ENCODE measurements around the gene OR10A4. TPM values are rescaled to one million over a fixed set of nuclear protein-coding genes. Genes with fewer than 3 reads are reported as not detected.
"Not testable (repeated sequence)": the region's sequence is repeated elsewhere in the genome, so short reads cannot be mapped to it uniquely, and the experiment has no call there.

The OR10A4 gene
- polyA plus RNA-seq, 1 donor from 2014 or later, result not detected

DNA sequence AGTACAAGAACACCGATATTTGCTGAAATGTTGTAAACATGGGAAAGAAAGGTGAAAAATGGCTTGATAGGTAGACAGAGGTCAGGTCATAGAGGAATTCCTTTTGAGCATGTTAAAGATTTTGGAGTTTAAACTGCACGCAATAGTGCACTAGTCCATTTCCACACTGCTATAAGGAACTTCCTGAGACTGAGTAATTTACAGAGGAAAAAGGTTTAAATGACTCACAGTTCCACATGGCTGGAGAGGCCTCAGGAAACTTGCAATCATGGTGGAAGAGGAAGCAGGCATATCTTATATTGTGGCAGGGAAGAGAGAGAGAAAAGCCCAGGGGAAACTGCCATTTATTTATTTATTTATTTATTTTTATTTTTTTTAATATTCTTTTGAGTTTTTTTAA lies 25.9 kb upstream of the OR10A4 start:
- no peaks in the 10 kb centered on the region for H3K9me2 ChIP-seq (ENCODE audit: insufficient read depth, low read length)

DNA sequence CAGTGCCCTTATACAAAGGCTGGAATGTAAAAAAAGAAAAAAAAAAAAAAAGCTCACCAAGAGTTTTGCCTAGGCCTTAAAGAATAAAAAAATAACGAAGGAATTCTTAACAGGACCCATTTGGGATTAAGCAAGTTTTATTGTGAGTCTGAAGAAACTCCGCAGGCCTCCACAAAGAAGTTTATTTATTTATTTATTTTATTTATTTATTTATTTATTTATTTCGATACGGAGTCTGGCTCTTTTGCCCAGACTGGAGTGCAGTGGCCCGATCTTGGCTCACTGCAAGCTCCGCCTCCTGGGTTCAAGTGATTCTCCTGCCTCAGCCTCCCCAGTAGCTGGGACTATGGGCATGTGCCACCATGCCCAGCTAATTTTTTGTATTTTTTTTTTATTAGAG lies 21.6 kb upstream of the OR10A4 start:
- not testable (repeated sequence) for H4K20me1 ChIP-seq (ENCODE audit: insufficient read depth); H3F3A ChIP-seq (ENCODE audit: insufficient read depth, low read length, poor library complexity, severe bottlenecking); H3K4me3 ChIP-seq (ENCODE audit: low read length); H3K27me3 ChIP-seq (ENCODE audit: insufficient read depth, low read depth, low read length); H3K36me3 ChIP-seq (ENCODE audit: insufficient read depth, low read length); H3K27ac ChIP-seq (ENCODE audit: low read length); H2AFZ ChIP-seq (ENCODE audit: low read depth, low read length); H3K4me2 ChIP-seq (ENCODE audit: low read length); H3K9ac ChIP-seq (ENCODE audit: low read length); H3K79me2 ChIP-seq (replicated peaks; ENCODE audit: insufficient read depth, low read length); H3K9me2 ChIP-seq (ENCODE audit: insufficient read depth, low read length); H3K9me3 ChIP-seq (ENCODE audit: low read length)

More for the DNA sequence above, 25.9 kb upstream of the OR10A4 start:
- no peak overlapping the region for H2AFZ ChIP-seq (ENCODE audit: low read depth, low read length)
- H3K27ac ChIP-seq (ENCODE audit: low read length), result no peak overlapping the region
- no peak for TF ChIP-seq TAF1 (IDR thresholded peaks at IDR 0.05; ENCODE audit: low read depth)
- TF ChIP-seq, protein P1, sequence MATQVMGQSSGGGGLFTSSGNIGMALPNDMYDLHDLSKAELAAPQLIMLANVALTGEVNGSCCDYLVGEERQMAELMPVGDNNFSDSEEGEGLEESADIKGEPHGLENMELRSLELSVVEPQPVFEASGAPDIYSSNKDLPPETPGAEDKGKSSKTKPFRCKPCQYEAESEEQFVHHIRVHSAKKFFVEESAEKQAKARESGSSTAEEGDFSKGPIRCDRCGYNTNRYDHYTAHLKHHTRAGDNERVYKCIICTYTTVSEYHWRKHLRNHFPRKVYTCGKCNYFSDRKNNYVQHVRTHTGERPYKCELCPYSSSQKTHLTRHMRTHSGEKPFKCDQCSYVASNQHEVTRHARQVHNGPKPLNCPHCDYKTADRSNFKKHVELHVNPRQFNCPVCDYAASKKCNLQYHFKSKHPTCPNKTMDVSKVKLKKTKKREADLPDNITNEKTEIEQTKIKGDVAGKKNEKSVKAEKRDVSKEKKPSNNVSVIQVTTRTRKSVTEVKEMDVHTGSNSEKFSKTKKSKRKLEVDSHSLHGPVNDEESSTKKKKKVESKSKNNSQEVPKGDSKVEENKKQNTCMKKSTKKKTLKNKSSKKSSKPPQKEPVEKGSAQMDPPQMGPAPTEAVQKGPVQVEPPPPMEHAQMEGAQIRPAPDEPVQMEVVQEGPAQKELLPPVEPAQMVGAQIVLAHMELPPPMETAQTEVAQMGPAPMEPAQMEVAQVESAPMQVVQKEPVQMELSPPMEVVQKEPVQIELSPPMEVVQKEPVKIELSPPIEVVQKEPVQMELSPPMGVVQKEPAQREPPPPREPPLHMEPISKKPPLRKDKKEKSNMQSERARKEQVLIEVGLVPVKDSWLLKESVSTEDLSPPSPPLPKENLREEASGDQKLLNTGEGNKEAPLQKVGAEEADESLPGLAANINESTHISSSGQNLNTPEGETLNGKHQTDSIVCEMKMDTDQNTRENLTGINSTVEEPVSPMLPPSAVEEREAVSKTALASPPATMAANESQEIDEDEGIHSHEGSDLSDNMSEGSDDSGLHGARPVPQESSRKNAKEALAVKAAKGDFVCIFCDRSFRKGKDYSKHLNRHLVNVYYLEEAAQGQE (IDR thresholded peaks at IDR 0.05; ENCODE audit: borderline replicate concordance), result no peak
- no peak for TF ChIP-seq SMC3 (conservative IDR thresholded peaks at IDR 0.05; ENCODE audit: poor library complexity)
- H3K9ac ChIP-seq (ENCODE audit: low read length), result no peak overlapping the region
- H3F3A ChIP-seq (ENCODE audit: insufficient read depth, low read length, poor library complexity, severe bottlenecking), result no peaks in the 10 kb centered on the region
- peaks cover 3% of the 10 kb centered on the region for H3K9me3 ChIP-seq (ENCODE audit: low read length)
- no peak overlapping the region for H3K4me3 ChIP-seq (ENCODE audit: low read length)
- H3K4me2 ChIP-seq (ENCODE audit: low read length), result no peak overlapping the region
- H3K27me3 ChIP-seq (ENCODE audit: insufficient read depth, low read depth, low read length), result no peaks in the 10 kb centered on the region
- H4K20me1 ChIP-seq (ENCODE audit: insufficient read depth), result no peaks in the 10 kb centered on the region
- H3K79me2 ChIP-seq (replicated peaks; ENCODE audit: insufficient read depth, low read length), result no peaks in the 10 kb centered on the region
- no peaks in the 10 kb centered on the region for H3K36me3 ChIP-seq (ENCODE audit: insufficient read depth, low read length)

DNA sequence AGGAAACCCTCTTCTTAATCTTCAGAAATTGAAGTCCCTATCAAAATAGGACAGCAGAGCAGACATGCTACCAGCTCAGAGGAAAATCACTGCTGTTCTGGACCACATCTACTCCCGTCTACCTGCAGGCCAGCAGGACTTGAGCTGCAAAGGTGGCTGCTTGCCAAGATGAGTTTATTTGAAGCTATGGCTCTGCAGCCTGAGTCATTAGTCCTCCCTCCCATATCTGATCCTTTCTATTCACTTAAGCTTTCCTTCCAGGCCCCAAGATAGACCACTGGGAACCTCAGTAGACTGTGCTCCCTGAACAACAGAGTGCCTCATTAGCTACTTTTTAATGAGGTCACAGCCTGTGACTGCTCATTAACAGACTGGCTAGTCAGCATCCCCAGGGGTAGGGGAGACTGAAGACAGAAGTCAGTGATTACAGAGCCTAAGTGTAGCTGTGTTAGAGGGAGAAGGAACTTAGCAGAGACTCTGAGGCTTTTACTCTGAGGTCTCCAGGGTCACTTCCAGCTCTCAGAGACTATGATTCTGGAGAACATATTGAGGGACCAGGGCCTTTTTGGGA lies 20.4 kb upstream of the OR10A4 start:
- no peak overlapping the region for H3K9ac ChIP-seq (ENCODE audit: low read length)
- H3K4me3 ChIP-seq (ENCODE audit: low read length), result no peak overlapping the region
- peaks cover 3% of the 10 kb centered on the region for H3K9me3 ChIP-seq (ENCODE audit: low read length)
- no peaks in the 10 kb centered on the region for H4K20me1 ChIP-seq (ENCODE audit: insufficient read depth)
- no peaks in the 10 kb centered on the region for H3K36me3 ChIP-seq (ENCODE audit: insufficient read depth, low read length)
- TF ChIP-seq EZH2 (IDR thresholded peaks at IDR 0.05; ENCODE audit: borderline replicate concordance, insufficient read depth, low read length, poor library complexity, severe bottlenecking), result no peak
- no peaks in the 10 kb centered on the region for H3K79me2 ChIP-seq (replicated peaks; ENCODE audit: insufficient read depth, low read length)
- no peak overlapping the region for H3K27ac ChIP-seq (ENCODE audit: low read length)
- H3K27me3 ChIP-seq (ENCODE audit: insufficient read depth, low read depth, low read length), result no peaks in the 10 kb centered on the region
- no peak overlapping the region for H2AFZ ChIP-seq (ENCODE audit: low read depth, low read length)
- no peak overlapping the region for H3K4me2 ChIP-seq (ENCODE audit: low read length)
- no peaks in the 10 kb centered on the region for H3F3A ChIP-seq (ENCODE audit: insufficient read depth, low read length, poor library complexity, severe bottlenecking)
- no peaks in the 10 kb centered on the region for H3K9me2 ChIP-seq (ENCODE audit: insufficient read depth, low read length)

DNA sequence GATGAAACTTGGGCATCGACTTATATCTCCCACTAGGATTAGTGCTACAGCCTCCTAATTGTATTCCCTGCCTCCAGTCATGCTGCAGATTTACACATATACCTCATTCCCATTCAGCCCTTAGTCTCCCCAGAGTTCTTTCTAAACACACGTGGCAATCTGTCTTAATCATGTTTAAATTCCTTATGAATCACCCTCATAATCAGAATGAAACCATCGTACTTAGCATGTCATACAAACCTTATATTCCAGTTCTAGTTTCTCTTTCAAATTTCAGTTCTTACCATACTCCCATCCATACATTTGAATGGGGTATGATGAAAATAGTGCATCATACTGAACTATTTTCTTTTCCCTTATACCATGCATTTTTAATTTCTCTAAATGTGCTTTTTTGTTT lies 19.6 kb upstream of the OR10A4 start:
- no peaks in the 10 kb centered on the region for H4K20me1 ChIP-seq (ENCODE audit: insufficient read depth)
- no peak overlapping the region for H3K4me3 ChIP-seq (ENCODE audit: low read length)
- H3K27ac ChIP-seq (ENCODE audit: low read length), result no peak overlapping the region
- H3K9me2 ChIP-seq (ENCODE audit: insufficient read depth, low read length), result no peaks in the 10 kb centered on the region
- no peak overlapping the region for H3K4me2 ChIP-seq (ENCODE audit: low read length)
- TF ChIP-seq RAD21 (conservative IDR thresholded peaks at IDR 0.05) (no peak), SMC3 (conservative IDR thresholded peaks at IDR 0.05; ENCODE audit: poor library complexity) (no peak), POLR2AphosphoS5 (IDR thresholded peaks at IDR 0.05) (no peak), EP300 (conservative IDR thresholded peaks at IDR 0.05; ENCODE audit: poor library complexity, severe bottlenecking) (no peak), TAF1 (IDR thresholded peaks at IDR 0.05; ENCODE audit: low read depth) (no peak), MXI1 (conservative IDR thresholded peaks at IDR 0.05; ENCODE audit: poor library complexity, severe bottlenecking) (no peak), EZH2 (IDR thresholded peaks at IDR 0.05; ENCODE audit: borderline replicate concordance, insufficient read depth, low read length, poor library complexity, severe bottlenecking) (no peak)
- TF ChIP-seq, protein P2, sequence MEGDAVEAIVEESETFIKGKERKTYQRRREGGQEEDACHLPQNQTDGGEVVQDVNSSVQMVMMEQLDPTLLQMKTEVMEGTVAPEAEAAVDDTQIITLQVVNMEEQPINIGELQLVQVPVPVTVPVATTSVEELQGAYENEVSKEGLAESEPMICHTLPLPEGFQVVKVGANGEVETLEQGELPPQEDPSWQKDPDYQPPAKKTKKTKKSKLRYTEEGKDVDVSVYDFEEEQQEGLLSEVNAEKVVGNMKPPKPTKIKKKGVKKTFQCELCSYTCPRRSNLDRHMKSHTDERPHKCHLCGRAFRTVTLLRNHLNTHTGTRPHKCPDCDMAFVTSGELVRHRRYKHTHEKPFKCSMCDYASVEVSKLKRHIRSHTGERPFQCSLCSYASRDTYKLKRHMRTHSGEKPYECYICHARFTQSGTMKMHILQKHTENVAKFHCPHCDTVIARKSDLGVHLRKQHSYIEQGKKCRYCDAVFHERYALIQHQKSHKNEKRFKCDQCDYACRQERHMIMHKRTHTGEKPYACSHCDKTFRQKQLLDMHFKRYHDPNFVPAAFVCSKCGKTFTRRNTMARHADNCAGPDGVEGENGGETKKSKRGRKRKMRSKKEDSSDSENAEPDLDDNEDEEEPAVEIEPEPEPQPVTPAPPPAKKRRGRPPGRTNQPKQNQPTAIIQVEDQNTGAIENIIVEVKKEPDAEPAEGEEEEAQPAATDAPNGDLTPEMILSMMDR (IDR thresholded peaks at IDR 0.05; ENCODE audit: poor library complexity, severe bottlenecking), result no peak
- TF ChIP-seq, protein P1 (IDR thresholded peaks at IDR 0.05; ENCODE audit: borderline replicate concordance), result no peak
- H3F3A ChIP-seq (ENCODE audit: insufficient read depth, low read length, poor library complexity, severe bottlenecking), result no peaks in the 10 kb centered on the region
- no peaks in the 10 kb centered on the region for H3K79me2 ChIP-seq (replicated peaks; ENCODE audit: insufficient read depth, low read length)
- peaks cover 3% of the 10 kb centered on the region for H3K9me3 ChIP-seq (ENCODE audit: low read length)
- H3K36me3 ChIP-seq (ENCODE audit: insufficient read depth, low read length), result no peaks in the 10 kb centered on the region
- H3K27me3 ChIP-seq (ENCODE audit: insufficient read depth, low read depth, low read length), result no peaks in the 10 kb centered on the region
- no peak overlapping the region for H3K9ac ChIP-seq (ENCODE audit: low read length)
- no peak overlapping the region for H2AFZ ChIP-seq (ENCODE audit: low read depth, low read length)

Data from neural cell (in vitro differentiated cells).